Pancreas (tissue), 10 donors: ENCODE results near the gene KCNK7. TPM values are rescaled to one million over a fixed set of nuclear protein-coding genes. Genes with fewer than 3 reads are reported as not detected.

Source experiments
- ATAC-seq, 4 donors: fragments of 200-7000 bp; cut with Tn5 transposase; one replicate each; pipeline versions ENCODE4 v1.8.0 to v1.9.1; 2020; ENCODE audit warnings: mild to moderate bottlenecking in 4 of 4, moderate library complexity in 4 of 4
- DNase-seq, 6 donors: peaks; one replicate each; pipeline ENCODE4 v3.0.0-alpha.2; 2020
- FAIRE-seq: peaks from 2 replicates; lab custom pipeline; 2012; peaks lifted over from hg19 to GRCh38; lab: Jason Lieb, UNC
- H3K27ac ChIP-seq, 4 donors: fragments of 200-600 bp; sonication (generic); 1 replicate in 3 of 4; 2 replicates in 1 of 4; pipeline versions ENCODE4 v1.5.0 to v1.8.0; 2020
- H3K27me3 ChIP-seq, 4 donors: fragments of 200-600 bp; one replicate each; pipeline ENCODE4 v1.8.0; 2021
- H3K36me3 ChIP-seq, 3 donors: fragments of 200-600 bp; sonication (generic) in 1 of 3; one replicate each; pipeline versions ENCODE4 v1.5.0 to v1.8.0; 2020 to 2021
- H3K4me1 ChIP-seq, 3 donors: fragments of 200-600 bp; one replicate each; pipeline ENCODE4 v1.8.0; 2021
- H3K4me3 ChIP-seq, 4 donors: fragments of 200-600 bp; sonication (generic) in 2 of 4; one replicate each; pipeline versions ENCODE4 v1.5.0 to v1.8.0; 2020 to 2021
- H3K9me3 ChIP-seq, 4 donors: fragments of 200-600 bp; one replicate each; pipeline ENCODE4 v1.8.0; 2021
- WGBS, 2 donors: extraction: QIAGEN DNeasy Blood & Tissue Kit; methylation state at CpG; one replicate each; pipeline ENCODE4 v1.1.7; 2013; 5-methylcytosine and 5-hydroxymethylcytosine counted together
- intact Hi-C, 3 donors: fragments of 100-400 bp; cut with DNase I; formaldehyde crosslinking; loops; one replicate each; pipeline versions ENCODE4 v1.11.1 to v1.14.2; 2022
- polyA plus RNA-seq, 2 donors: library from polyadenylated mRNA; stranded (reverse); fragments of 200-250 nt; gene quantifications; one replicate each; pipeline ENCODE4 v1.2.3, GENCODE V29; 2013
- total RNA-seq, 6 donors: library from RNA; stranded (reverse); fragmentation: NEBNext Ultra II Directional in 4 of 6; extraction: Animal tissue kit (Norgen Biotek cat#: 25700) in 4 of 6; gene quantifications; one replicate each; pipeline versions ENCODE4 v1.2.1 to v1.2.4, GENCODE V29; 2021 to 2023
- TF ChIP-seq, protein P1 (sequence below), 4 donors: fragments of 200-600 bp; sonication (generic) in 3 of 4; IDR thresholded peaks; one replicate each; pipeline versions ENCODE4 v1.5.0 to v1.8.0; 2021; ENCODE audit warnings: antibody characterized with exemption in 4 of 4
- donor health status: healthy with polysubstance abuse.
- donor health status: DM: no; HTN: no; CAD: no; lungs with moderate emphysema.
- donor health status: DM: no; HTN: no; CAD: no.
- donor health status: control.
- donor health status: control.
- donor health status: Bipolar disorder and iron deficiency.
- donor health status: DM: yes; HTN: yes; CAD: no.
- donor health status: DM: no; HTN: no; CAD: no.
- donor health status: DM: no; HTN: no; CAD: no.
- donor health status: DM: yes; HTN: yes; CAD: no.

Gene KCNK7
- total and polyA plus RNA-seq, 8 donors, result 0.19 to 1.6 (median 0.84) TPM; not detected in 3

DNA sequence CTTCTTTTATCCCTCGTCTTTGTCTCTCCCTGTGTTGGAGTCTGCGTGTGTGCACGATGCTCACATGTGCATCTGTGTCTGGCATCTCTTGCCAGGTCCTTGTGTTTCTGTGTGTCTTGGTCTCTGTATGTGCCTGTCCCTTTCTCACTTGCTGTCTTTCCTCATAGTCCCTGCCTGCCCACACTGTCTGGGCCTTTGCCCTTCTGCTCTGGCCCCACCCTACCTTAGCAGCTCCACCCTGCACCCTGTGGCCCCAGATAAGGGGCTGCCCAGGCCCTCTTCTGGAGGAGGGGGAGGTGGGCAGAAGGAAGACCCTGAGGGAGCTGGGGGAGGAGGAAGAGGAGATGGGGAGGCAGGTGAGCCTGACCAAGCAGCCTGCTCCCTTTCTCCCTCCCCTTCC, 16.9 kb downstream of the KCNK7 start:
- intact Hi-C loops, result no loop called here
- 76 to 83% methylated on average over 3 of the region's 3 CpGs for WGBS, 2 donors
- Histone ChIP-seq H3K9me3 (no peaks in the 10 kb centered on the region), H3K4me3 (no peak overlapping the region), H3K36me3 (no peaks in the 10 kb centered on the region), H3K27me3 (no peaks in the 10 kb centered on the region), H3K27ac (no peak overlapping the region), H3K4me1 (peaks cover 0 to 14% (median 2%) of the 10 kb centered on the region in 3 donors)
- FAIRE-seq (no peak), DNase-seq (no peak), ATAC-seq (no peak)
- TF ChIP-seq, protein P1, sequence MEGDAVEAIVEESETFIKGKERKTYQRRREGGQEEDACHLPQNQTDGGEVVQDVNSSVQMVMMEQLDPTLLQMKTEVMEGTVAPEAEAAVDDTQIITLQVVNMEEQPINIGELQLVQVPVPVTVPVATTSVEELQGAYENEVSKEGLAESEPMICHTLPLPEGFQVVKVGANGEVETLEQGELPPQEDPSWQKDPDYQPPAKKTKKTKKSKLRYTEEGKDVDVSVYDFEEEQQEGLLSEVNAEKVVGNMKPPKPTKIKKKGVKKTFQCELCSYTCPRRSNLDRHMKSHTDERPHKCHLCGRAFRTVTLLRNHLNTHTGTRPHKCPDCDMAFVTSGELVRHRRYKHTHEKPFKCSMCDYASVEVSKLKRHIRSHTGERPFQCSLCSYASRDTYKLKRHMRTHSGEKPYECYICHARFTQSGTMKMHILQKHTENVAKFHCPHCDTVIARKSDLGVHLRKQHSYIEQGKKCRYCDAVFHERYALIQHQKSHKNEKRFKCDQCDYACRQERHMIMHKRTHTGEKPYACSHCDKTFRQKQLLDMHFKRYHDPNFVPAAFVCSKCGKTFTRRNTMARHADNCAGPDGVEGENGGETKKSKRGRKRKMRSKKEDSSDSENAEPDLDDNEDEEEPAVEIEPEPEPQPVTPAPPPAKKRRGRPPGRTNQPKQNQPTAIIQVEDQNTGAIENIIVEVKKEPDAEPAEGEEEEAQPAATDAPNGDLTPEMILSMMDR (IDR thresholded peaks at IDR 0.05), result no peak

DNA sequence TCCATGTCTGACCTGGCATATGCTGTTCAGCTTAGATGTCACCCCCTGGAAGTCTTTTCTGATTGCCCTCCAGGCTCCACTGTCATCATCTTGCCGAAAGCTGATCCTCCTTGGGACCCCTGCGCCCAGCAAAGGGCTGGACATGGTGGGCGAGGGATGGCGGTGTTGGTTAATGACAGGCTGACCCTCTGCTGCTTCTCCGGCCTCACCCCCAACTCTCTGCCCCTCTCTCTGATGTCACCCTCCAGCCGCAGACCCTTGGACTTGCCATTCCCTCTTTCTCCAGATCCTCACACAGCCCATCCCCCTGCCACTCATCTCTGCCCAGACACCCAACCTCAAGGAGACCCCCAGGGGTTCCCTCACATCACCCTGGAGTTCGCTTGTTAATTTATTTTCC, 17.5 kb downstream of the KCNK7 start:
- TF ChIP-seq, protein P1 (IDR thresholded peaks at IDR 0.05), result no peak
- ATAC-seq (no peak), DNase-seq (no peak), FAIRE-seq (no peak)
- H3K9me3 ChIP-seq, result no peaks in the 10 kb centered on the region
- no peaks in the 10 kb centered on the region for H3K36me3 ChIP-seq
- H3K4me3 ChIP-seq, result peak overlapping the region in 1 of 4 donors; percentile 88
- peaks cover 0 to 19% (median 6%) of the 10 kb centered on the region in 3 donors for H3K4me1 ChIP-seq
- intact Hi-C loops, result no loop called here
- no peak overlapping the region for H3K27ac ChIP-seq
- 87 to 95% methylated on average over 7 of the region's 7 CpGs for WGBS, 2 donors
- no peaks in the 10 kb centered on the region for H3K27me3 ChIP-seq

DNA sequence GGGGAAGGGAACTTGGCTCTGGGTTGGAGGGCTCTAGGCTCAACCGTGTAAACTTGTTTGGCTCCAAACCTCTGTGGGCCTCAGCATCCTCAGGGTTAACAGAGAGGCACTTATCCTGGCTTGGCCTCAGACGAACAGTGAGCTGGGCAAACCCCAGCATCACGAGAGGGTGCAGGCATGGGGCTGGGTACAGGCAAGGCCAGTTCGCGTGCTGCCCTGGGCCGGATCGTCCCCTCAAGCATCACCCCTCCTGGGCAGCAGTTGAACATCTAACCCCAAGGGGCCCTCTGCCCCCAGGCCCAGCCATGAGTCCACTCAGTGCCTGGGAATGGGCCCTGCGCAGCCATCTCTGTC, 17.9 kb downstream of the KCNK7 start:
- H3K27me3 ChIP-seq, result no peaks in the 10 kb centered on the region
- no peak for DNase-seq
- no peak for FAIRE-seq
- H3K4me3 ChIP-seq, result peak overlapping the region in 1 of 4 donors; percentile 88
- 55 to 58% methylated on average over 8 of the region's 8 CpGs for WGBS, 2 donors
- TF ChIP-seq, protein P1 (IDR thresholded peaks at IDR 0.05), result no peak
- no peaks in the 10 kb centered on the region for H3K36me3 ChIP-seq
- intact Hi-C loops, result no loop called here
- peaks cover 0 to 20% (median 6%) of the 10 kb centered on the region in 3 donors for H3K4me1 ChIP-seq
- ATAC-seq, result no peak
- H3K27ac ChIP-seq, result peak overlapping the region in 1 of 4 donors; percentile 57
- no peaks in the 10 kb centered on the region for H3K9me3 ChIP-seq

GRCh38 chr11:65576867-65577755, 18.5 kb downstream of the KCNK7 start:
- peak; percentile 6 to 46 (median 8) for ATAC-seq
- intact Hi-C loops, result no loop called here
- TF ChIP-seq, protein P1 (IDR thresholded peaks at IDR 0.05), result no peak
- no peaks in the 10 kb centered on the region for H3K36me3 ChIP-seq
- FAIRE-seq, result no peak
- WGBS, 2 donors, result 64% methylated on average over 18 of the region's 18 CpGs
- H3K9me3 ChIP-seq, result no peaks in the 10 kb centered on the region
- H3K27ac ChIP-seq, result peak overlapping the region in 3 of 4 donors; percentile 28 to 57 (median 36)
- no peaks in the 10 kb centered on the region for H3K27me3 ChIP-seq
- H3K4me3 ChIP-seq, result peak overlapping the region in 3 of 4 donors; percentile 23 to 88 (median 87)
- DNase-seq, result peak in 5 of 6 donors; percentile 52 to 84 (median 76)
- H3K4me1 ChIP-seq, result peaks cover 0 to 21% (median 6%) of the 10 kb centered on the region in 3 donors
